ENCODE results near the gene DNAJB14.

- no peak for TF ChIP-seq CTCF (IDR thresholded peaks at IDR 0.05; ENCODE audit: borderline replicate concordance, extremely low read depth, low read length, poor library complexity, severe bottlenecking)
- TF ChIP-seq EZH2 (IDR thresholded peaks at IDR 0.05; ENCODE audit: borderline replicate concordance, low read depth, low read length, severe bottlenecking): no peak
Measured at GRCh38 chr4:99853190-99853589, 93.2 kb downstream of the DNAJB14 start.
